HCT116 (cell line): ENCODE results near the gene TMCC3. TPM values are rescaled to one million over a fixed set of nuclear protein-coding genes. Genes with fewer than 3 reads are reported as not detected.
A peak's percentile ranks its signal among the peaks of the same experiment; 100 is the strongest.

Experiments
- ATAC-seq: fragments of 200-7000 bp; cut with Tn5 transposase; 2 replicates; pipeline ENCODE4 v1.9.1; 2020; ENCODE audit warnings: mild to moderate bottlenecking, moderate library complexity
- BruUV-seq: library from RNA; stranded (reverse); fragments of 400-500 nt; replicated peaks from 2 replicates; lab custom pipeline; 2021; lab: Mats Ljungman, UMichigan
- CTCF ChIA-PET: fragments of 300-600 bp; sonication (Branson Sonifier 250); formaldehyde crosslinking; loops from one replicate; lab custom pipeline; 2021; ENCODE audit warnings: antibody characterized with exemption; lab: Charles Lee
- POLR2A ChIA-PET: fragments of 300-600, 350-600 bp; sonication (Branson Sonifier 250); formaldehyde crosslinking; loops from one replicate; lab custom pipeline; 2021; ENCODE audit warnings: antibody characterized with exemption; lab: Charles Lee
- RAD21 ChIA-PET, 2 experiments: fragments of 300-600 bp; sonication (Branson Sonifier 250); formaldehyde crosslinking; loops; one replicate each; lab custom pipeline; 2023; ENCODE audit warnings: low total read pairs in 2 of 2; ENCODE audit not compliant: uncharacterized antibody in 2 of 2, unreplicated experiment in 2 of 2, low non-redundant PET in 1 of 2; lab: Charles Lee
- DNase-seq: peaks from one replicate; pipeline ENCODE4 v3.0.0-alpha.2; 2010; ENCODE audit warnings: low read depth, low spot score
- H2AFZ ChIP-seq: fragments of 200-600 bp; shearing (Covaris generic), sonication (generic); 2 replicates; pipeline ENCODE4 v1.6.1; 2017; ENCODE audit warnings: low read depth, mixed run types, mixed read lengths, antibody characterized with exemption, low read length; ENCODE audit not compliant: poor library complexity, severe bottlenecking
- H3K27ac ChIP-seq: 2 replicates; pipeline ENCODE4 v1.5.1; 2012; ENCODE audit warnings: low read depth, low read length
- H3K27me3 ChIP-seq: fragments of 200-600 bp; sonication (generic); 2 replicates; pipeline ENCODE4 v1.6.1; 2016; ENCODE audit warnings: mixed run types, low read length, mixed read lengths; ENCODE audit not compliant: insufficient read depth
- H3K36me3 ChIP-seq, 2 experiments: fragments of 200-500 bp in 1 of 2; fragments of 200-600 bp in 1 of 2; sonication (Bioruptor generic) in 1 of 2; sonication (generic) in 1 of 2; 2 replicates each; pipeline versions ENCODE4 v1.5.1 to v1.6.1; 2014 to 2016; ENCODE audit warnings: low read length in 2 of 2, inconsistent platforms in 1 of 2, mixed read lengths in 1 of 2, mixed run types in 1 of 2; ENCODE audit not compliant: insufficient read depth in 2 of 2, control insufficient read depth in 1 of 2
- H3K4me1 ChIP-seq, 2 experiments: fragments of 200-600 bp in 1 of 2; sonication (generic) in 1 of 2; 2 replicates each; pipeline versions ENCODE4 v1.5.1 to v1.6.1; 2012 to 2017; ENCODE audit warnings: low read length in 2 of 2, inconsistent platforms in 1 of 2, mild to moderate bottlenecking in 1 of 2, mixed read lengths in 1 of 2, mixed run types in 1 of 2, moderate library complexity in 1 of 2; ENCODE audit not compliant: insufficient read depth in 2 of 2, control insufficient read depth in 1 of 2
- H3K4me2 ChIP-seq: fragments of 200-600 bp; sonication (generic); 2 replicates; pipeline ENCODE4 v1.6.1; 2017; ENCODE audit warnings: mixed run types, low read length, mixed read lengths
- H3K4me3 ChIP-seq, 2 experiments: fragments of 200-600 bp in 1 of 2; sonication (generic) in 1 of 2; replicated peaks in 1 of 2; 2 replicates each; pipeline ENCODE4 v1.5.1; 2011 to 2016; ENCODE audit warnings: low read length in 2 of 2, control low read depth in 1 of 2, low read depth in 1 of 2, mild to moderate bottlenecking in 1 of 2, mixed read lengths in 1 of 2, mixed run types in 1 of 2
- H3K79me2 ChIP-seq: fragments of 200-600 bp; sonication (generic); 2 replicates; pipeline ENCODE4 v1.6.1; 2017; ENCODE audit warnings: mild to moderate bottlenecking, mixed run types, low read length, moderate library complexity, mixed read lengths; ENCODE audit not compliant: insufficient read depth
- H3K9ac ChIP-seq: fragments of 200-600 bp; sonication (generic); 2 replicates; pipeline ENCODE4 v1.6.1; 2016; ENCODE audit warnings: low read length, mixed read lengths
- H3K9me2 ChIP-seq: fragments of 200-600 bp; sonication (generic), shearing (Covaris generic); 2 replicates; pipeline ENCODE4 v1.6.1; 2017; ENCODE audit warnings: mixed run types, mild to moderate bottlenecking, moderate library complexity; ENCODE audit not compliant: insufficient read depth
- H3K9me3 ChIP-seq, 2 experiments: fragments of 200-500 bp in 1 of 2; fragments of 200-600 bp in 1 of 2; sonication (Bioruptor generic) in 1 of 2; sonication (generic) in 1 of 2; 2 replicates each; pipeline ENCODE4 v1.6.1; 2014 to 2017; ENCODE audit warnings: low read length in 2 of 2, mixed read lengths in 2 of 2, inconsistent platforms in 1 of 2, low read depth in 1 of 2, mild to moderate bottlenecking in 1 of 2, mixed run types in 1 of 2, moderate library complexity in 1 of 2; ENCODE audit not compliant: control insufficient read depth in 1 of 2, insufficient read depth in 1 of 2
- H4K20me1 ChIP-seq: fragments of 200-600 bp; sonication (generic), shearing (Covaris generic); 2 replicates; pipeline ENCODE4 v1.6.1; 2017; ENCODE audit warnings: mixed run types, mild to moderate bottlenecking, moderate library complexity; ENCODE audit not compliant: insufficient read depth
- ELF1 ChIP-seq: IDR thresholded peaks from 2 replicates; pipeline ENCODE4 v1.6.1; 2012; ENCODE audit warnings: low read depth, borderline replicate concordance
- FOSL1 ChIP-seq: IDR thresholded peaks from 2 replicates; pipeline ENCODE4 v1.6.1; 2012; ENCODE audit warnings: low read depth
- JUND ChIP-seq: IDR thresholded peaks from 2 replicates; pipeline ENCODE4 v1.6.1; 2012
- POLR2A ChIP-seq: IDR thresholded peaks from 2 replicates; pipeline ENCODE4 v1.7.0; 2011; ENCODE audit warnings: borderline replicate concordance; ENCODE audit not compliant: insufficient read depth, insufficient read length; ENCODE audit errors: extremely low read depth
- POLR2AphosphoS5 ChIP-seq: IDR thresholded peaks from 2 replicates; pipeline ENCODE4 v1.6.1; 2011; ENCODE audit warnings: mild to moderate bottlenecking, low read depth, low read length, moderate library complexity
- RAD21 ChIP-seq: IDR thresholded peaks from 2 replicates; pipeline ENCODE4 v1.6.1; 2012; ENCODE audit warnings: low read depth, mild to moderate bottlenecking
- SP1 ChIP-seq: IDR thresholded peaks from 2 replicates; pipeline ENCODE4 v1.6.1; 2012; ENCODE audit warnings: low read depth
- YY1 ChIP-seq: IDR thresholded peaks from 2 replicates; pipeline ENCODE4 v1.6.1; 2011; ENCODE audit warnings: low read length, low read depth, moderate library complexity, mild to moderate bottlenecking; ENCODE audit not compliant: insufficient replicate concordance; ENCODE audit errors: extremely low read depth
- intact Hi-C: fragments of 100-400 bp; cut with micrococcal nuclease; formaldehyde crosslinking; loops from 2 replicates; pipeline ENCODE4 v1.10.0; 2022
- total RNA-seq: library from RNA; stranded (reverse); gene quantifications from one replicate; pipeline ENCODE4 v1.2.1, GENCODE V29; 2021; ENCODE audit not compliant: unreplicated experiment
- TF ChIP-seq, protein P1 (sequence below): IDR thresholded peaks from 2 replicates; pipeline ENCODE4 v1.6.1; 2012
- TF ChIP-seq, protein P2 (sequence below): IDR thresholded peaks from 2 replicates; pipeline ENCODE4 v1.6.1; 2011; ENCODE audit warnings: mild to moderate bottlenecking, low read length, moderate library complexity; ENCODE audit not compliant: insufficient replicate concordance; ENCODE audit errors: extremely low read depth

The TMCC3 gene
- total RNA-seq, 1 experiment from 2014 or later, result 4.5 TPM

DNA sequence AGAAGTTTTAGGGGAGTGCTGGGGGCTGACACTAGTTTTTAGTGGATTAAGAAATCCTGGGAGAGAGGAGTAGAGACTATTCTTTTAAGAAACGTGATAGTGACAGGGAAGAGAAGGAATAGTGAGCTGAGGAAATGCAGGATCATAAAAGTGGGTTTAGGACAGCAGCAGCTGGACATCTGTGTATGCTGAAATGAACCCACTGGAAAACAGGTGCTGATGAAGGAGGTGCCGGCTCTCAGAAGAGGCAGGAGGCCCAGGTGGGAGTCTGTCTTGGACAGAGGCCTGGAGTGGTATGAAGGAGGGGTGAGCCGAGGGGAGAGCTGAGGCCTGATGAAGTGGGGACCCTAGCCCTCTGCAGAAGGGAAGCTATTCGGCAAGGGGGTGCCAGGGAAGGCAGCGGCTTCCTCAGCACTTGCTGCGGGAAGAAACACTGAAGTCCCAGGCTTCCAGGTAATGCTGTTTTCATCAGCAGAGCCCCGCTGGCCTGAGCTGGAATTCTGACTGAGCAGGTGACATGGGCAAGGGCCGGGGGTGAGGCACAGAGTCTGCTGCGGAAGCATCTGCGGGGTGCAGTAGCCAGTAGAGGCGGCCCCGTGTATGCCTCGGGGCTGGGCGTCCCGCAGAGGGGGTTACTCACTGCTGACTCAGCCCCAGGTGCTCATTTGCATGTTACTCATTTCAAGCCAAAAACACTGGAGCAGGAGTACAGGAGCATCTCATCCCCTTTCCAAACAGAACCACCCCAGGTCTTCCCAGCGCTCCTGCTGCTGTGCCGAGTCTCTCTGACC is 89.7 kb downstream of the TMCC3 start:
- no peaks in the 10 kb centered on the region for H3K36me3 ChIP-seq
- H3K4me2 ChIP-seq, result peak overlapping the region; percentile 72
- ChIA-PET POLR2A (no interaction called here), RAD21 (no interaction called here), CTCF (interaction anchor here (1.1 kb wide), 1 partner anchor 315 kb away, joined by 3 read pairs; no protein-coding TSS in a partner anchor)
- peak overlapping the region; percentile 24; the same call in 1 of the 2 replicates for H3K9ac ChIP-seq
- H3K79me2 ChIP-seq, result no peaks in the 10 kb centered on the region
- intact Hi-C loops, result loop anchor here (5.0 kb wide), 1 partner anchor 977 kb away; no protein-coding TSS in a partner anchor
- BruUV-seq, result no TSS peak
- TF ChIP-seq POLR2A, result no peak
- TF ChIP-seq POLR2AphosphoS5, result 0 out of 2 replicates have a peak, but pooled peaks have one; percentile 16
- peak; percentile 96 for TF ChIP-seq FOSL1
- TF ChIP-seq, protein P1, sequence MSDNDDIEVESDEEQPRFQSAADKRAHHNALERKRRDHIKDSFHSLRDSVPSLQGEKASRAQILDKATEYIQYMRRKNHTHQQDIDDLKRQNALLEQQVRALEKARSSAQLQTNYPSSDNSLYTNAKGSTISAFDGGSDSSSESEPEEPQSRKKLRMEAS, result peak; percentile 50; the same call in 1 of the 2 replicates
- no peak for TF ChIP-seq RAD21
- TF ChIP-seq JUND, result peak; percentile 89
- no peak for TF ChIP-seq ELF1
- TF ChIP-seq, protein P2, sequence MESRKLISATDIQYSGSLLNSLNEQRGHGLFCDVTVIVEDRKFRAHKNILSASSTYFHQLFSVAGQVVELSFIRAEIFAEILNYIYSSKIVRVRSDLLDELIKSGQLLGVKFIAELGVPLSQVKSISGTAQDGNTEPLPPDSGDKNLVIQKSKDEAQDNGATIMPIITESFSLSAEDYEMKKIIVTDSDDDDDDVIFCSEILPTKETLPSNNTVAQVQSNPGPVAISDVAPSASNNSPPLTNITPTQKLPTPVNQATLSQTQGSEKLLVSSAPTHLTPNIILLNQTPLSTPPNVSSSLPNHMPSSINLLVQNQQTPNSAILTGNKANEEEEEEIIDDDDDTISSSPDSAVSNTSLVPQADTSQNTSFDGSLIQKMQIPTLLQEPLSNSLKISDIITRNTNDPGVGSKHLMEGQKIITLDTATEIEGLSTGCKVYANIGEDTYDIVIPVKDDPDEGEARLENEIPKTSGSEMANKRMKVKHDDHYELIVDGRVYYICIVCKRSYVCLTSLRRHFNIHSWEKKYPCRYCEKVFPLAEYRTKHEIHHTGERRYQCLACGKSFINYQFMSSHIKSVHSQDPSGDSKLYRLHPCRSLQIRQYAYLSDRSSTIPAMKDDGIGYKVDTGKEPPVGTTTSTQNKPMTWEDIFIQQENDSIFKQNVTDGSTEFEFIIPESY, result no peak
- no peak for TF ChIP-seq YY1
- peak; percentile 46; the same call in 1 of the 2 replicates for TF ChIP-seq SP1
- peak overlapping the region; percentile 9 to 34; a peak in 3 of 4 replicates for H3K4me3 ChIP-seq
- DNase-seq (peak; percentile 35), ATAC-seq (peak; percentile 97)
- H3K9me2 ChIP-seq, result no peaks in the 10 kb centered on the region
- H3K27me3 ChIP-seq, result no peaks in the 10 kb centered on the region
- no peaks in the 10 kb centered on the region for H4K20me1 ChIP-seq
- peaks cover 9 to 33% of the 10 kb centered on the region in 2 experiments for H3K4me1 ChIP-seq
- H3K9me3 ChIP-seq, result no peaks in the 10 kb centered on the region
- H2AFZ ChIP-seq, result peak overlapping the region; percentile 48
- no peak overlapping the region for H3K27ac ChIP-seq
